Measurements from ENCODE around the gene ALS2CL.

Gene ALS2CL

DNA sequence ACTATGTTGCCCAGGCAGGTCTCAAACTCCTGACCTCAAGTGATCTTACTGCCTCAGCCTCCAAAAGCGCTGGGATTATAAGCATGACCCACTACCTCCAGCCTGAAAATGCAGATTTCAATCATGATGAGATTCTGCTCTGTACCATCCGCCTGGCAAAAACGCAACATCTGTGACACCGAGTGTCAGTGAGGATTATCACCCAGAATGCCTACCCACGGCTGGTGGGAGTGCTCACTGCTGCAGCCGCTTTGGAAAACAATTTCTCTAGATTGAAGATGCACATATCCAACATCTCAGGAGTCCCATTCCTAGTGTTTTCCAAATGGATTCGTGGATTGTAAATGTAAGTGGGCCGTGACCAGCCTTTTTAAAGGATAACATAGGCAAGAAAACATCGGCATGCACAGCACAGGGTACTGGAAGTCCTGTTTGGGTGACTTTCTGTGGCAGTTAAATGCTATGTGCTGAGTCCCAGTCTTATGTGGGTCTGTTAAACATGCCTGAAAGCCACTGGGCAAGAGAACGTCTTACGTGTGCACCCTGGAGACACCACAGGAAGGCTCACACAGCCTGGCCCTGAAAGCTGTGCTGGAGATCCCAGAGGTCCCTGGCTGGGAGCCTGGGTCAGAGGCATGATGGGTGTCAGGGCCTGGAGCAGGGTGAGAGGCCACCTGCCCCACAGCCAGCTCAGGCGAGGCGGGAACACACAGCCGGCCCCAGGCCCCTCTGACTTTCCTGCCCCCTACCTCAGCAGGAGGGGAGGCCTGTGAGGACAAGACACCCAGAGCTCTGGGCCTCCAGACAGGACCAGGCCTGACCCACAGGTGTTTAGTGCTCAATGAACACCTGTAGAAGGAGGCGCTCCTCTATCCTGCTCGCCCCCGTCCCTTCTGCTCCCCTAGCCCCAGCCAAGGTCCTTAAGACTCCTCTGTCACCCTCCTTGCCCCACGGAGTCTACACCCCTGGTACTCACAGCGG lies 23.3 kb upstream of the ALS2CL start:
- no peak for DNase-seq (ENCODE audit: low read depth in 2 of 2)

- no peak for DNase-seq (ENCODE audit: low read depth in 2 of 2)
Measured at GRCh38 chr3:46715507-46716175, 22.2 kb upstream of the ALS2CL start.

- DNase-seq (ENCODE audit: low read depth in 2 of 2) = no peak
Measured at GRCh38 chr3:46714728-46715506, 21.4 kb upstream of the ALS2CL start.

GRCh38 chr3:46713898-46714552 lies 20.5 kb upstream of the ALS2CL start:
- DNase-seq (ENCODE audit: low read depth in 2 of 2) = no peak

DNA sequence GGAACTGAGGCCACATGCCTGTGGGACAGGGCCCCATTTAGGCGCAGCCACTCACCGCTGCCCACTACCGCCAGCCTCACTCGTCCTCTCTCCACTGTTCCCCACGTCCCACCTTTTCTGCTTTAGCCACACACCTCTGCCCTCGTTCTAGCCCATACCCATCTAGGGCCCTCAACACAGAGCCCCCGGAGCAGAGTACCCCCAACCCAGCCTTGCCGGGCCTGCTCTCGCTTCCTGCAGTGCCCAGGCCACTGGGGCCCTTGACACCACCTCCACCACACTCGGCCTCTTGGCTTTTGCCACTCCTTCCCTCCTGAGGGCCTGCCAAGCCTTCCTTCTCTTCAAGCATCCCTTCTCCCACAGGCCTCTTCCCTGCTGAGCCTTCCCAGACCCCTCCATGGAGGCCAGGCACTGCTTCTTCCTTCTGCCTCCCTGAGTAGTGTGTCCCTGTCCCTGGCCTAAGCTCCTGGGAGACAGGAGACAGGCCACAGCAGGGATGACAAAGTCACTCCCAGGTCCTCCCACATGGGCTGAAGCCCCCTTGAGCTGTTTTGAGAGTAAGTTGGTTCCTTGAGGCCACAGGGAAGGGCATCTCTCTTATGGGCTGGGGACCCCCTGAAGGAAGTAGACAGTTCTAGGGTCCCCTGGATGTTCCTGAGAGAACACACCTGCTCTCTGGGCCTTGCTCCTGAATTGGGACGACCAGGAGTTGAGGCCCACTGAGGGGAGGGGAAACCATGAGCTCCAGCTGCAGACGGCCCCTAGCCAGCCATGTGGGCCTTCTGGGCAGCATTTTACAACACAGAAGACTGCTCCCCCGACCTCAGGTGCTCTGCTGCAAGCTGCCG lies 19.8 kb upstream of the ALS2CL start:
- no peak for DNase-seq (ENCODE audit: low read depth in 2 of 2)

GRCh38 chr3:46712191-46713049 lies 18.9 kb upstream of the ALS2CL start:
- DNase-seq (ENCODE audit: low read depth in 2 of 2) = no peak

GRCh38 chr3:46711760-46712159 lies 18.3 kb upstream of the ALS2CL start:
- no peak for DNase-seq (ENCODE audit: low read depth in 2 of 2)

GRCh38 chr3:46711305-46711704 lies 17.8 kb upstream of the ALS2CL start:
- DNase-seq (ENCODE audit: low read depth in 2 of 2) = no peak

GRCh38 chr3:46710671-46711295 lies 17.3 kb upstream of the ALS2CL start:
- DNase-seq (ENCODE audit: low read depth in 2 of 2) = no peak

DNA sequence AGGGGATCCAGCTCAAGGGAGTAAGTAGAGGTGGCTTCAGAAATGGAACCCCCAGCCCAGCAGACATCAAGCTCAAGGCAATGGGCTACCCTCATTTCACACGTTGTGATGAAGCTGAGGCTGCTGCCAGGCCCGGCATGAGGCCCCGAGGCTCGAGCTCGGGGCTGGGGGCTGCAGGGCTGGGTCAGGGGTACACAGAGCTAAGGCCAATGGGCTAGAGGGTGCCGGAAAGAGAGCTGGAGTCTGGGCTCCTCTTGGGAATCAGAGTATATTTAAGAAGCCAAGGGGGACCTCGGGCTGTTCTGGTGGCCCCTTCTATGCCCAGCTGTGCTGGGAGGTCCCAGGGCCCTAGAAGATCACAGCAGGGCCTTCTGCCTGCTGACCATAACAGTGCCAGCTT lies 16.8 kb upstream of the ALS2CL start:
- no peak for DNase-seq (ENCODE audit: low read depth in 2 of 2)

DNA sequence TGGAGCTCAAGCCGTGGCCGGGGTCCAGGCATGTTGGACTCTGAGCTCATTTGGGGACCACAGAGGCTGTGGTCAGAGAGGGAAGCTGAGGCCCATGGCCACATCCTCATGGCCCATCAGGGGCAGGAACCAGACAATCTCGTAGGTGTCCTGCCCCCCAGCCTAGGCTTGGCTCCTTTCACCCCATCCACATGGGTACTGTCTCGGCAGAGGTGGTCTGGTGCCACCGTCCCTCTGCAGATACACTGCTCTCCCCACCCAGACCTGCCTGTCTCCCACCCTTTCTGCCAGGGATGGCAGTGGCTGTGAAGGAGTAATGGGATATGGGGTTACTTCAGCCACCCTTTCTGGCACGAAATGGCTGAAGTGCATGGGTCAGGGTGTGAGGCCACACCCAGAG lies 16.2 kb upstream of the ALS2CL start:
- DNase-seq (ENCODE audit: low read depth in 2 of 2) = no peak

DNA sequence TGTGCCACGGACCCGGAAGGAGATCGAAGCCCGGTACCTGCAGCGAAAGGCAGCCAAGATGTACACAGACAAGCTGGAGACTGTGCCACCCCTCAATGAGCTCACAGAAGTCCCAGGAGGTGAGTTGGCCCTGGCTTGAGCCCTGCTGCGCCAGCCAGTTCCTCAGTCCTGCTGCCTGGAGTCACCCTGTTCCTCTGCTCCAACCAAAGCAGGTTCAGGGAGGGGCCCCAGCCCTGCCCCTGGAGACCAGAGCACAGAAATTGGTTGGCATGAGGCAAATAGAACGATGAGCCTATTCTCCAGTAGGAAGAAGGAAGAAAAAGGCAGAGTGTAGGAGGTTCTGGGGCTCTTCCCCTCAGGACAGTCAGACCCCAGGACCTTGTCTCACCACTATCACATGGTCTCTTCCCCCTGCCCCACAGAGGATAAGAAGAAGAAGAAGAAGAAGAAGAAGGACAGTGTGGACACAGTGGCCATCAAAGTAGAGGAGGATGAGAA lies 15.7 kb upstream of the ALS2CL start:
- DNase-seq (ENCODE audit: low read depth in 2 of 2) = no peak

DNA sequence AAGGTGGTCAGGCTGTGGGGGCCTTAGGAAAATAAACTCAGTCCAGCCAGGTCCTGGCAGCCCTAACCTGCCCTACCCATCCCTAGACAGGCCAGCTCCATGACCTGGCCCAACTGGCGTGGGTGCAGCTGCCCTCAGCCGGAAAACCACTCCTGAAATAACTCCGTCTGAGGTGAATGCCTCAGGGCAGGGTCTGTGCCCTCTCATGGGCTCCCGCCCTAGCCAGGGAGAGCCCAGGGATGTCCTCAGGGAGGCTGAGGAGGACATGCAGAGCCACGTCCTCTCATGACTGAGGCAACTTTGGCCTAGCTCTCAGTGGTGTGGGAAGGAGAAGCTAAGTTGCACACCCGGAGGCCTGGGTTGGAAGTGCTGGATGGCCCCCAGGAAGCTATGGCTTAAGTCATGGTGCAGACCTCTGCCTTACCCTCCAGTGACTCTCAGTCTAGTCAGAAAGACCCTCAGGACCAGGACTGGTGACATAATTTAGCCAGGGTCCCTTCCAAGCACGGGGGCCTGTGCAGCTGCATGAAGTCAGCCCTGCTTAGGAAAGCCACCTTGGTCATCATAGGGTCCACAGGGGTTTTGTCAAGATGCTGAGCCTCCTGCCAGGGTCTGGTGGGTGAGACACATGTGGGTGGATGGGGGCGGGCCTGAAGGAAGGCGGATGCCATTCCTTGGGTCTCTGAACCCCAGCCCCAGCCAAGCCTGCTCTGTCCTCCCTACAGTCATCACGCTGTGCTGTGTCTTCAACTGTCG lies 15.1 kb upstream of the ALS2CL start:
- no peak for DNase-seq (ENCODE audit: low read depth in 2 of 2)

- no peak for DNase-seq (ENCODE audit: low read depth in 2 of 2)
Measured at GRCh38 chr3:46707601-46708011, 14.1 kb upstream of the ALS2CL start.

DNA sequence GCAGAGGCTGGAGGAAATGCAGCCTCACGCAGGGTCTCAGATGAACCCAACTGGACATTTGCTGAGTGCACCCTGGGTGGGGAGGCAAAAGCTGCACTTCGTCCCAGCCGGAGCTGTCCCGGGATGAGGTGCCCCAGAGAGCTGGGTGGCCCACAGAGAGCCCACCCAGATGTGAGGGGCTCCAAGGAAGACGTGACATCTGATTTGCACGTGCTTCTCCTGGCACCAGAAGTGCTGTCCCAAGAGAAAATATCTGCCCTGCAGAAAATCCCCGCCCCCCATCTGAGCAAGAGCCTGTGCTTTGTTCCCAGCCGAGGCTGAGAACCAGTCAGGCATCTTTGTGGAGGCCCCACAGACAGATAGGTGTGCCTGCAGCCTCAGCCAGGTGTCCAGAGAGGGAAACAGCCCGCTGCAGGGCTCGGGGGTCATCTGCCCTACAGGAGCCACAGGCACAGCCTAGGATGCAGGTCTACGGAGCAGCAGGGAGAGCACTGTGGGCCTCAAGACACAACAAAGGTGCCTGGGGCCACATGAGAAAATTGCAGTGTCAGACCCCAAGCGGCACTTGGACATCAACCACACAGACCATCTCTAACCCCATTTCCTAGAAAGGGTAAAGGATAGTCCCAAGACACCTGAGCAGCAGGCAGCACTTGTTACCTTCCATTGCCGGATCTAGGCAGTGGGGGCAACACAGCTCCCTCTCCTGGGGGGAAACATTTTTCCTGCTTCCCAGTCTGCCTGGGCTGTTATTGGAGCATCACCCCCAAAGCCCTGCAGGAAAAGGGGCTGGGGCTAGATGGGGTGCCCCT lies 13.5 kb upstream of the ALS2CL start:
- no peak for DNase-seq (ENCODE audit: low read depth in 2 of 2)

DNA sequence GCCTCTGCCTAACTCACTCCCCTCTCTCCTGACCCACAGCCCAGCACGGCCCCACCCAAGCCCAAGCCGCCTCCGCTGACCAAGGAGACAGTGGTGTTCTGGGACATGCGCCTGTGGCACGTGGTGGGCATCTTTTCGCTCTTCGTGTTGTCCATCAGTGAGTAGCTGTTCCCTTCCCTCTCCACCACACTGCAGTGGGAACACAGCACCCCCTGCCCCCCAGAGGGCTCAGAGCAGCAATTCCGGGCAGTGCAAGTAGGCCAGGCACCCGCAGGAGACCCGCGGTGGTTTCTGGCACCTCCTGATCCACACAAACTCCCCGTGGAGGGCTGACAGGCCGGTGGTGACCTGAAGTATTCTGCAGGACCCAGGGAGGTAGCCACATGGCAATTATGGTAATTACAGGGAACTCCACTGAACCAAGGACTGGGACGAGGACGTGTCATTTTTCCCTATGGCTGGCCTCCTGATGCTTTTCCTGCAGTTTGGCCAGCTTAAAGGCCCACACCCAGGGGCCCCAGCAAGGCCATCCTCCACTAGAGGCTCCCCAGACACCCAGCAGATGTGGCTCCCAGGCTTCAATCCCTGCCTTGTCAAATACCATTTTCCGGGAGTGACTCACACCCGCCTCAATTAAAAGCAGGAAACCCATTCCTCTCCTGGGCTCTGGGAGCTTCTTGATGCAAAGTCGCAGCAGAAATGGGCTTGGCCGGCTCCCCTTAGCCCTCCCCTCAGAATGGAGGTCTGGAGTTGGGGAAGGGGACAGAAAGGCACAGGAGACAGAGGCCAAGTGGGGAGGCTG lies 12.5 kb upstream of the ALS2CL start:
- no peak for DNase-seq (ENCODE audit: low read depth in 2 of 2)

Measured in stimulated activated CD4-positive, alpha-beta T cell treated with anti-CD3 and anti-CD28 coated beads, Interleukin-12 subunit alpha, Interleukin-12 subunit beta, amount 100 ng/mL, for 24 hours (primary cell).